Esophagus muscularis mucosa (tissue), 4 donors: ENCODE measurements around the gene PTGES3L. TPM values are rescaled to one million over a fixed set of nuclear protein-coding genes. Genes with fewer than 3 reads are reported as not detected.
A peak's percentile ranks its signal among the peaks of the same experiment; 100 is the strongest.
"Not testable (repeated sequence)": the region's sequence is repeated elsewhere in the genome, so short reads cannot be mapped to it uniquely, and the experiment has no call there.

Experiments used
- DNase-seq: peaks from one replicate; pipeline ENCODE4 v3.0.0-alpha.2; 2017; ENCODE audit errors: extremely low spot score
- H3K27ac ChIP-seq, 4 donors: fragments of 200-600 bp; sonication (generic); replicated peaks in 1 of 4; 1 replicate in 3 of 4; 2 replicates in 1 of 4; pipeline ENCODE4 v1.5.1; 2016 to 2019; ENCODE audit warnings: mild to moderate bottlenecking in 1 of 4
- H3K27me3 ChIP-seq, 4 donors: fragments of 200-600 bp; sonication (generic); one replicate each; pipeline versions ENCODE4 v1.5.1 to v1.6.0; 2016 to 2019
- H3K36me3 ChIP-seq, 4 donors: fragments of 200-600 bp; sonication (generic); one replicate each; pipeline ENCODE4 v1.5.1; 2016 to 2019
- H3K4me1 ChIP-seq, 4 donors: fragments of 200-600 bp; sonication (generic); one replicate each; pipeline ENCODE4 v1.5.1; 2016 to 2019
- H3K4me3 ChIP-seq, 4 donors: fragments of 200-600 bp; sonication (generic); 1 replicate in 2 of 4; 2 replicates in 2 of 4; pipeline ENCODE4 v1.5.1; 2016 to 2019; ENCODE audit warnings: mild to moderate bottlenecking in 4 of 4, moderate library complexity in 1 of 4
- H3K9me3 ChIP-seq, 4 donors: fragments of 200-600 bp; sonication (generic); 1 replicate in 3 of 4; 2 replicates in 1 of 4; pipeline ENCODE4 v1.5.1; 2016 to 2019
- CTCF ChIP-seq, 3 experiments: fragments of 200-600 bp in 2 of 3; fragments of 450-650 bp in 1 of 3; sonication (generic) in 2 of 3; IDR thresholded peaks; one replicate each; pipeline ENCODE4 v1.5.1; 2017 to 2019; ENCODE audit warnings: antibody characterized with exemption in 3 of 3, mild to moderate bottlenecking in 2 of 3, moderate library complexity in 1 of 3
- EP300 ChIP-seq: sonication (generic); formaldehyde crosslinking; IDR thresholded peaks from one replicate; pipeline ENCODE4 v1.6.1; 2017; ENCODE audit warnings: antibody characterized with exemption
- POLR2A ChIP-seq: fragments of 450-650 bp; IDR thresholded peaks from one replicate; pipeline ENCODE4 v1.6.1; 2017; ENCODE audit warnings: antibody characterized with exemption, moderate library complexity, mild to moderate bottlenecking, low read depth
- POLR2AphosphoS5 ChIP-seq, 2 donors: sonication (generic); formaldehyde crosslinking; IDR thresholded peaks; one replicate each; pipeline ENCODE4 v1.6.1; 2017; ENCODE audit warnings: antibody characterized with exemption in 2 of 2
- WGBS: methylation state at CpG from one replicate; pipeline ENCODE4 v1.1.5; 2018; 5-methylcytosine and 5-hydroxymethylcytosine counted together
- intact Hi-C: fragments of 100-400 bp; cut with DNase I; formaldehyde crosslinking; loops from one replicate; pipeline ENCODE4 v1.15.1; 2023
- total RNA-seq, 4 donors: library from RNA; depleted of rRNA; stranded (reverse); fragments of >200 nt; gene quantifications; one replicate each; pipeline versions ENCODE4 v1.1.0 to v1.2.1, GENCODE V29; 2016

Gene PTGES3L
- total RNA-seq, 4 donors from 2014 or later: 7.8 to 18.3 (median 13.1) TPM

DNA sequence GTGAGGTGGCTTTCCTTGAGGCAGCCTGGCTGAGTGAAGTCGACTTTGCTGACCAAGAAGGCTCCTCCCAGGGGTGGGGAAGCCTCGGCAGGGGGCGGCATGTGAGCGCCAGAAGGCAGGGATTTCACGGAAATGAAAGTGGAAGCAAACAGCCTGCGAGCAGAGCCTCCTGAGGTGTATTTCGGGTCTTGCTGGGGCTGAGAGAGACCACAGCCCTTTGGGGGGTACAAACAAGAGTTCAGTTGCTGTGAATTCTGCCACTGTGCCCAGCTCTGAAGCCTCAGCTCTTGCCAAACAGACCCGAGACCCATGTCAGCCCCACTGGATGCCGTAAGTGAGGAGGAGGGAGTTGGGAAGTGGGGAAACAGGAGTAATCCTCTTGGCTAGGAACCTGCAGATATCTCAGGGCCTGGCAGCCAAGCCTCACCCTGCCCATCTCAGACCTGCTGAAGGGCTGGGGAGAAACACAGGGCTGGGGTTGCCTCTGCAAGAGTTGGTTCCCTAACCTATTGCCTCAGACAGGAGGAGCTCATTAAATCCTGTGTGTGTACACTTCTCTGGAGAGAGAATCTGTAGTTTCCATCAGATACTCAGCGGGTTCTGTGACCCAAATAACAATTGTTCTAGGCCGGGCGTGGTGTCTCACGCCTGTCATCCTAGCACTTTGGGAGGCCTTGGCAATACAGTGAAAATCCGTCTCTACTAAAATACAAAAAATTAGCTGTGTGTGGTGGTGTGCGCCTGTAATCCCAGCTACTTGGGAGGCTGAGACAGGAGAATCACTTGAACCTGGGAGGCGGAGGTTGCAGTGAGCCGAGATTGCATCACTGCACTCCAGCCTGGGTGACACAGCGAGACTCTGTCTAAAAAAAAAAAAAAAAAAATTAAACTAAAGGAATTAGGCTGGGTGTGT, 27.0 kb upstream of the PTGES3L start, which contains the start of gene IFI35:
TSS of gene IFI35 (plus strand) at position 146 of the 913 bp plus-strand sequence. CDS start at position 310, 164 bp downstream.
- peaks cover 33 to 56% (median 46%) of the 10 kb centered on the region in 4 donors for H3K4me1 ChIP-seq
- peaks cover 18 to 36% (median 30%) of the 10 kb centered on the region in 4 donors for H3K36me3 ChIP-seq
- peak within 1 kb of the TSS; percentile 89 to 95 (median 92) for H3K27ac ChIP-seq
- 35% methylated on average over 18 of the region's 18 CpGs for WGBS
- intact Hi-C loops: no loop called here
- TF ChIP-seq POLR2A (no peak), CTCF (IDR thresholded peaks at IDR 0.05) (peak; percentile 42 to 75 (median 49)), EP300 (no peak), POLR2AphosphoS5 (IDR thresholded peaks at IDR 0.05) (peak; percentile 79 to 86)
- peak within 1 kb of the TSS; percentile 68 to 87 (median 74) for H3K4me3 ChIP-seq
- DNase-seq: peak; percentile 97
- no peaks in the 10 kb centered on the region for H3K27me3 ChIP-seq
- no peaks in the 10 kb centered on the region for H3K9me3 ChIP-seq

- peak overlapping the region in 2 of 4 donors; percentile 44 to 95 for H3K27ac ChIP-seq
- no peaks in the 10 kb centered on the region for H3K27me3 ChIP-seq
- TF ChIP-seq EP300 (no peak), POLR2A (no peak), CTCF (IDR thresholded peaks at IDR 0.05) (no peak), POLR2AphosphoS5 (IDR thresholded peaks at IDR 0.05) (no peak)
- peaks cover 25 to 48% (median 42%) of the 10 kb centered on the region in 4 donors for H3K4me1 ChIP-seq
- no peak overlapping the region for H3K4me3 ChIP-seq
- intact Hi-C loops: no loop called here
- DNase-seq: no peak
- 84% methylated on average over 5 of the region's 5 CpGs for WGBS
- peaks cover 35 to 61% (median 55%) of the 10 kb centered on the region in 4 donors for H3K36me3 ChIP-seq
- no peaks in the 10 kb centered on the region for H3K9me3 ChIP-seq
Observed at GRCh38 chr17:43003542-43004172, 23.8 kb upstream of the PTGES3L start.

DNA sequence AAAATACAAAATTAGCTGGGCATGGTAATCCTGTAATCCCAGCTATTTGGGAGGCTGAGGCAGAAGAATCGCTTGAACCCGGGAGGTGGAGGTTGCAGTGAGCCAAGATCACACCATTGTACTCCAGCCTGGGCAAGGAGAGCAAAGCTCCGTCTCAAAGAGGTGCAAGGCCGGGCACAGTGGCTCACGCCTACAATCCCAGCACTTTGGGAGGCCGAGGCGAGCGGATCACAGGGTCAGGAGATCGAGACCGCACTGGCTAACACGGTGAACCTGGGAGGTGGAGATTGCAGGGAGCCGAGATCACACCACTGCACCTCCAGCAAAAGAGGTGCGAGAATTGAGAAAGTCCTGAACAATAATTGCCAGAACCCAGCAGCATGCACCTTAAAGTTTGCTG, 21.0 kb upstream of the PTGES3L start:
- H3K9me3 ChIP-seq, H3K4me3 ChIP-seq, intact Hi-C loops, H3K27me3 ChIP-seq, DNase-seq: not testable (repeated sequence)
- peaks cover 35 to 61% (median 55%) of the 10 kb centered on the region in 4 donors for H3K36me3 ChIP-seq
- WGBS: 95% methylated on average over 13 of the region's 13 CpGs
- peak overlapping the region in 1 of 4 donors; percentile 94 for H3K27ac ChIP-seq
- peaks cover 17 to 35% (median 30%) of the 10 kb centered on the region in 4 donors for H3K4me1 ChIP-seq

GRCh38 chr17:42999003-42999525, 19.2 kb upstream of the PTGES3L start:
- 17% methylated on average over 10 of the region's 10 CpGs for WGBS
- TF ChIP-seq EP300: no peak
- no peak for TF ChIP-seq CTCF (IDR thresholded peaks at IDR 0.05)
- TF ChIP-seq POLR2AphosphoS5 (IDR thresholded peaks at IDR 0.05): no peak
- no peak for TF ChIP-seq POLR2A
- peaks cover 17 to 34% (median 30%) of the 10 kb centered on the region in 4 donors for H3K4me1 ChIP-seq
- H3K9me3 ChIP-seq: no peaks in the 10 kb centered on the region
- intact Hi-C loops: no loop called here
- H3K36me3 ChIP-seq: peaks cover 35 to 58% (median 48%) of the 10 kb centered on the region in 4 donors
- H3K27ac ChIP-seq: peak overlapping the region; percentile 87 to 94 (median 90)
- no peaks in the 10 kb centered on the region for H3K27me3 ChIP-seq
- H3K4me3 ChIP-seq: peak overlapping the region; percentile 64 to 76 (median 75)
- DNase-seq: no peak
